Measurements from ENCODE around the gene SEMA6D.

GRCh38 chr15:47804733-47805132 is 87.4 kb downstream of the SEMA6D start:
- TF ChIP-seq CTCF (IDR thresholded peaks at IDR 0.05) (no peak), POLR2A (IDR thresholded peaks at IDR 0.05) (no peak)
